Omental fat pad (tissue), 4 donors: Measurements from ENCODE around the gene UBR2. TPM values are rescaled to one million over a fixed set of nuclear protein-coding genes. Genes with fewer than 3 reads are reported as not detected.

ENCODE experiments used
- ATAC-seq: fragments of 150-250 bp; one replicate; pipeline ENCODE4 v1.9.1; 2016; ENCODE audit warnings: mild to moderate bottlenecking, moderate library complexity; ENCODE audit not compliant: low FRiP score
- DNase-seq: peaks from one replicate; pipeline ENCODE4 v3.0.0-alpha.2; 2019; ENCODE audit warnings: low spot score
- total RNA-seq, 4 donors: library from RNA; depleted of rRNA; stranded (reverse); fragments of >200 nt; gene quantifications; one replicate each; pipeline ENCODE4 v1.1.0, GENCODE V29; 2016
- TF ChIP-seq, protein P1 (sequence below), 3 donors: fragments of 450-650 bp; IDR thresholded peaks; one replicate each; pipeline ENCODE4 v1.5.1; 2016 to 2017; ENCODE audit warnings: antibody characterized with exemption in 3 of 3, mild to moderate bottlenecking in 3 of 3, moderate library complexity in 2 of 3

Gene UBR2
- total RNA-seq, 4 donors from 2014 or later: 20.8 to 42.9 (median 26.6) TPM

DNA sequence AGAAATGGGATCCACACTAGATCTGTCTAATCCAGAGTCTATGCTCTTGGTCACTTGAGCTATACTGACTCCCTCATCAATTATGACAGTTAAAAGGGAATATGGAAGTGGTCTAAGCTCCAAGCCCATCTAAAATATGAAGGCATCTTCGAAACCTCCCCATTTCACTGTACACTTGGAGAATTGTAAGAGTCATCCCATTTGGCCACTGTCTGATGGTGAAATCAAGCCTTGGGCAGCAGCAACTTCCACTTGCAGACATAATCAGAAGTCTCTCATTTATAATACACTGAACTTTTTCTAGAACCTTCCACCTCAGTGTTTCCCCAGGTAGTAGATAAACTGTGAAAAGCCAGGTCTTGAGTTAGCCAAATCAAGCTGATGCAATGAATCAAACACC lies 26.3 kb upstream of the UBR2 start:
- TF ChIP-seq, protein P1, sequence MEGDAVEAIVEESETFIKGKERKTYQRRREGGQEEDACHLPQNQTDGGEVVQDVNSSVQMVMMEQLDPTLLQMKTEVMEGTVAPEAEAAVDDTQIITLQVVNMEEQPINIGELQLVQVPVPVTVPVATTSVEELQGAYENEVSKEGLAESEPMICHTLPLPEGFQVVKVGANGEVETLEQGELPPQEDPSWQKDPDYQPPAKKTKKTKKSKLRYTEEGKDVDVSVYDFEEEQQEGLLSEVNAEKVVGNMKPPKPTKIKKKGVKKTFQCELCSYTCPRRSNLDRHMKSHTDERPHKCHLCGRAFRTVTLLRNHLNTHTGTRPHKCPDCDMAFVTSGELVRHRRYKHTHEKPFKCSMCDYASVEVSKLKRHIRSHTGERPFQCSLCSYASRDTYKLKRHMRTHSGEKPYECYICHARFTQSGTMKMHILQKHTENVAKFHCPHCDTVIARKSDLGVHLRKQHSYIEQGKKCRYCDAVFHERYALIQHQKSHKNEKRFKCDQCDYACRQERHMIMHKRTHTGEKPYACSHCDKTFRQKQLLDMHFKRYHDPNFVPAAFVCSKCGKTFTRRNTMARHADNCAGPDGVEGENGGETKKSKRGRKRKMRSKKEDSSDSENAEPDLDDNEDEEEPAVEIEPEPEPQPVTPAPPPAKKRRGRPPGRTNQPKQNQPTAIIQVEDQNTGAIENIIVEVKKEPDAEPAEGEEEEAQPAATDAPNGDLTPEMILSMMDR (IDR thresholded peaks at IDR 0.05): no peak
- ATAC-seq: no peak
- no peak for DNase-seq

DNA sequence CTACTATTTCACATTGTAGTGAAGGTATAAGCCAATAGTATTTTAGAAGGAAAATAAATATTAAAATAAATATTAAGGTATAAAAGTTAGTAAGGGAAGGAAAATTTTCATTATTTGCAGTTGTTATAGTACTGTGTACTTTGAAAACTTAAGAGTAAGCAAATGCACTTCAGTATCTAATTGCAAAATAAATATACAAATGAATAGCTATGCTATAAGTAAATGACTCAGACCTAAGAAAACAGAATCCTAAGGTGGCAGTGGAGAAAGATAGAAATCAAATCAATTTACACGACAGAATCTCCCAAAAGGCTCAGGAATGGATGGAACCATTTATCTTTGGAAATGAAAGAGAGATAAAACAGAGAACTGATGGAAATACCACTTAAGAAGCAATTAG lies 24.7 kb upstream of the UBR2 start:
- ATAC-seq (no peak), DNase-seq (no peak)
- TF ChIP-seq, protein P1 (IDR thresholded peaks at IDR 0.05): no peak

DNA sequence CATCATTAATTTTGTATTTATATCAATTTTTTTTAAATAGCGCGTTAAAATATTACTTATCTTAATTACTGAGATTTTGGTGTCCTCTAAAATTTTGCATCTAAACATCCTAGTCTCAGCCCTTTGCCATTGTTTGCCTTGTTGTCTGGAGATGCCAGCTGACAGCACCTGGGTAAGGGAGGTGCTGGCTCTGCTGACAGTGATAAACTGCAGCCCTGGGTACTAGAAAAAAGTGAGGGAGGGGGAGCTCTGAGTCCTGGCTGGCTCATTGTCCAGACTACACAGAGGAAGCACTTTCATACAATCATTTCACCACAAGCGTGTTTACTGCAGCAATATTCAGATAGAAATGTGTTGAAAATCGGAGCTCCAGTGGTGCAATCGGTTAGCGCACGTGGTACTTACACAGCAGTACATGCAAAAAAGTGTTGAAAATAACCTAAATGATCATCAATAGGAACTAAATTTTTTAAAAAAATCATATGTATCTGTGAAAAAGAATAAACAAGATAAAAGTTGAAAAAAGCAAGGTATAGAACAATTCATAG lies 18.5 kb upstream of the UBR2 start:
- no peak for DNase-seq
- TF ChIP-seq, protein P1 (IDR thresholded peaks at IDR 0.05): no peak
- ATAC-seq: no peak

DNA sequence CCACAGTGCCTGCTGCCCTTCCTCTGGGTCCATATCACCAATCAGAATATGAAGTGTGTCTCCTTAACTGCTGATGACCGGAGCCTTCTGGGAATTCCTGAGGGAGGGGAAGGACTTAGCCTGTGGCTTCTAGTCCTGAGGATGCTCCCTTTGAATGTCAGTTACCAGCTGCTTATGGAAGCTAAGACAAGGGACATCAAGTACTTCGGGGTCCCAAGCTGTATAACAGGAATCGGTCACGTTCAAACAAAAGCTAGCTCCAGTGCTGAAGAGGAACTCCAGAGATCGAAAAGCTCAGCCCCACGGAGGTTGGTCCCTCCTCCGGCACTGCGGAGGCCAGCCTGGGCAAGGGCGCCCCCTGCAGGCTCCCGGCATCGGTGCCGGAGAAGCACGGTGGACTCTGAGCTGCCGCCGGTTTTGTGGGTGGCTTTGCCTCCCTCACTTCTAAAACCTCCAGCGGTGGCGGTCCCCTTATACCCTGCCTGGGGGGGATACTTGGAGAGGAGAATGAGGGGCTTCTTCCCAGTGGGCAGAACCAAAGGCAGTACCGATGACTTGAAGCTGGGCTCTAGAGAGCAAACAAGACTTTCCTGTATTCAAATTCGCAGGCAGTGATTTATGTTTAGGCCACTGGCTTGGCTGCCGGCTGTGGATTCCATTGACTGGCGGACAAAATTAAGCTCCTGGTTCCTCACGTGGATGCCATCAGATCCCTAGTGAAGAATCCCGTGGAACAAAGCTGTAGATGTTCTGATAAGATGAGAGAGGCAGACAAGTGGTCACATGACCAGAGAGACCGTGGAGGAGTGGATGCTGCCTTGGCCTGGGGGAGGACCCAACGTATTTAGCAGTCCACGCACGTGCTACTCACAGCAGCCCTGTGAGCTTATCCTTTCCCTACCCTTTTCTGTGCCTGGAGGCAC lies 16.2 kb upstream of the UBR2 start:
- ATAC-seq (peak; percentile 97), DNase-seq (peak; percentile 75)
- TF ChIP-seq, protein P1 (IDR thresholded peaks at IDR 0.05): peak in 1 of 3 donors; percentile 80

DNA sequence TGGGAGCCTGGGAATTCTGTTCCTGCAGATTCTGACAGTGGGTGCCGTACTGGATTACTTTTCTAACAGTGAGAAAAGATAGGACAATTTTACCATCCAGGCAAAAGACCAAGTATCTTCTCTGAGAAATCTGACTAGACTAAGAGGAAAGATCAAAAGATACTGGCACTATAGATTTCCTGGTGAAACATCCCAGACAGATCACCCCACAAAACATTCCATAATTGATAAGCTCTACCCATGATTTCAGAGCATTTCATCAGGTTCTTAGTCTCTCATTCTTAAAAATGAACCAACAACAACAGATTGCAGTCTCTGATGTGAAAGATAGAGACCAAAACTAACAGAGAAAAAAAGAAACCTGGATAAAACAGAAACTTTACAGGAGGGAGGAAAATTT lies 13.6 kb upstream of the UBR2 start:
- TF ChIP-seq, protein P1 (IDR thresholded peaks at IDR 0.05): no peak
- DNase-seq (no peak), ATAC-seq (no peak)

DNA sequence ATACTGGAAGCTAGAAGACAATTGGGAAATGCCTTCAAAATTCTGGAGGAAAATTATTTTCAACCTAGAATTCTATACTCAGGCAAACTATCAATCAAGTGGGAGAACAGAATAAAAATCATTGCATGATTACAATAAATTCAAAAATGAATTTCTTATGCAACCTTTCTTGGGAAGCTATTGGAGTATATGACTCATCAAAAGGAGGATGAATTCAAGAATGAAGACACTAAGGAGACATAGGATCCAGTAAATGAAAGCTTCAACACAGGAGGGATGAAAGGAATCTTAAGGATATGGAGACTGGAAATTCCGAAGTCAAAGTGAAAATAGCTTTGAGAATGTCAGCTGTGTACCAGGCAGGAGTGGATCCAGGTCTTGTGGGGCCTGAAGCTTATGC lies 12.6 kb upstream of the UBR2 start:
- TF ChIP-seq, protein P1 (IDR thresholded peaks at IDR 0.05): no peak
- DNase-seq: no peak
- no peak for ATAC-seq

DNA sequence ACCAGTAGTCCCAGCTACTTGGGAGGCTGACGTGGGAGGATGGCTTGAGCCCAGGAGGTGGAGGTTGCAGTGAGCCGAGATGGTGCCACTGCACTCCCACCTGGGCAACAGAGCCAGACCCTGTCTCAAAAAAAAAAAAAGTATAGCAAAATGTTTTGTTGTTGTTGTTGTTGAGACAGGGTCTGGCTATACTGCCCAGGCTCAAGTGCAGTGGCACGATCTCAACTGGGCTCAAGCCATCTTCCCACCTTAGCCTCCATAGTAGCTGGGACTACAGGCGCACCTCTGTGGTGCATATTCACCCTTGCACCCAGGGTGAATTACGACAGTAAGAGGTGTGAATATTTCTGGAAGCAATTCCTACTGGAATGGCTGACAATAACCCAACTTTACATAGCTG lies 11.4 kb upstream of the UBR2 start:
- TF ChIP-seq, protein P1 (IDR thresholded peaks at IDR 0.05): no peak
- DNase-seq: no peak
- ATAC-seq: no peak
